Esophagus squamous epithelium (tissue), 5 donors: ENCODE measurements around the gene ST3GAL5. TPM values are rescaled to one million over a fixed set of nuclear protein-coding genes. Genes with fewer than 3 reads are reported as not detected.

Source experiments
- DNase-seq: peaks from one replicate; lab custom pipeline; 2025; lab: John Stamatoyannopoulos, UW
- H3K27ac ChIP-seq, 4 donors: fragments of 200-600 bp; sonication (generic); one replicate each; pipeline ENCODE4 v1.5.1; 2016 to 2019; ENCODE audit warnings: mild to moderate bottlenecking in 1 of 4
- H3K27me3 ChIP-seq, 4 donors: fragments of 200-600 bp; sonication (generic); 1 replicate in 3 of 4; 2 replicates in 1 of 4; pipeline versions ENCODE4 v1.5.1 to v1.6.0; 2017 to 2021; ENCODE audit warnings: antibody characterized with exemption in 1 of 4
- H3K36me3 ChIP-seq, 3 donors: fragments of 200-600 bp; sonication (generic); one replicate each; pipeline ENCODE4 v1.5.1; 2016 to 2019
- H3K4me1 ChIP-seq, 3 donors: fragments of 200-600 bp; sonication (generic); one replicate each; pipeline ENCODE4 v1.5.1; 2017 to 2019
- H3K4me3 ChIP-seq, 4 donors: fragments of 200-600 bp; sonication (generic); 1 replicate in 3 of 4; 2 replicates in 1 of 4; pipeline ENCODE4 v1.5.1; 2016 to 2019; ENCODE audit warnings: mild to moderate bottlenecking in 2 of 4, moderate library complexity in 1 of 4
- H3K9me3 ChIP-seq, 3 donors: fragments of 200-600 bp; sonication (generic); one replicate each; pipeline ENCODE4 v1.5.1; 2016 to 2019
- CTCF ChIP-seq, 6 experiments: fragments of 450-650 bp in 4 of 6; fragments of 200-600 bp in 2 of 6; sonication (generic) in 2 of 6; IDR thresholded peaks; one replicate each; pipeline ENCODE4 v1.5.1; 2016 to 2019; ENCODE audit warnings: antibody characterized with exemption in 6 of 6, mild to moderate bottlenecking in 4 of 6, moderate library complexity in 4 of 6
- POLR2A ChIP-seq, 4 donors: fragments of 450-650 bp; IDR thresholded peaks; one replicate each; pipeline ENCODE4 v1.6.1; 2017; ENCODE audit warnings: antibody characterized with exemption in 4 of 4, mild to moderate bottlenecking in 4 of 4, moderate library complexity in 3 of 4
- WGBS, 2 donors: methylation state at CpG; one replicate each; pipeline ENCODE4 v1.1.5; 2018; 5-methylcytosine and 5-hydroxymethylcytosine counted together
- intact Hi-C: fragments of 100-400 bp; cut with DNase I; formaldehyde crosslinking; loops from one replicate; pipeline ENCODE4 v1.15.0; 2022
- total RNA-seq, 4 donors: library from RNA; depleted of rRNA; stranded (reverse); fragments of >200 nt; gene quantifications; one replicate each; pipeline ENCODE4 v1.1.0, GENCODE V29; 2016
- donor health status: DM: yes; HTN: yes; CAD: no.

Gene ST3GAL5
- total RNA-seq, 4 donors from 2014 or later = 1.3 to 13.5 (median 5.2) TPM

GRCh38 chr2:85795331-85796045, 93.3 kb downstream of the ST3GAL5 start:
- no peak for DNase-seq
- H3K27ac ChIP-seq = peak overlapping the region in 3 of 4 donors; percentile 12 to 78 (median 54)
- intact Hi-C loops = no loop called here
- peaks cover 20 to 69% (median 48%) of the 10 kb centered on the region in 3 donors for H3K4me1 ChIP-seq
- no peaks in the 10 kb centered on the region for H3K9me3 ChIP-seq
- H3K27me3 ChIP-seq = no peaks in the 10 kb centered on the region
- 86 to 92% methylated on average over 11 to 12 of the region's 20 CpGs for WGBS, 2 donors
- TF ChIP-seq POLR2A (IDR thresholded peaks at IDR 0.05) (no peak), CTCF (IDR thresholded peaks at IDR 0.05) (no peak)
- no peaks in the 10 kb centered on the region for H3K36me3 ChIP-seq
- H3K4me3 ChIP-seq = no peak overlapping the region

GRCh38 chr2:85794491-85795121, 94.2 kb downstream of the ST3GAL5 start:
- Histone ChIP-seq H3K9me3 (no peaks in the 10 kb centered on the region), H3K4me3 (no peak overlapping the region), H3K4me1 (peaks cover 20 to 69% (median 50%) of the 10 kb centered on the region in 3 donors), H3K36me3 (no peaks in the 10 kb centered on the region), H3K27me3 (no peaks in the 10 kb centered on the region), H3K27ac (peak overlapping the region in 3 of 4 donors; percentile 12 to 78 (median 54))
- no peak for TF ChIP-seq POLR2A (IDR thresholded peaks at IDR 0.05)
- no peak for TF ChIP-seq CTCF (IDR thresholded peaks at IDR 0.05)
- DNase-seq = no peak
- 63 to 67% methylated on average over 3 to 8 of the region's 14 CpGs for WGBS, 2 donors
- intact Hi-C loops = no loop called here

GRCh38 chr2:85794038-85794441, 94.8 kb downstream of the ST3GAL5 start:
- TF ChIP-seq CTCF (IDR thresholded peaks at IDR 0.05) (no peak), POLR2A (IDR thresholded peaks at IDR 0.05) (no peak)
- H3K4me3 ChIP-seq = no peak overlapping the region
- H3K4me1 ChIP-seq = peaks cover 20 to 69% (median 50%) of the 10 kb centered on the region in 3 donors
- peak overlapping the region in 3 of 4 donors; percentile 54 to 78 (median 65) for H3K27ac ChIP-seq
- WGBS, 2 donors = 87 to 89% methylated on average over 2 to 3 of the region's 3 CpGs
- no peaks in the 10 kb centered on the region for H3K36me3 ChIP-seq
- no peaks in the 10 kb centered on the region for H3K9me3 ChIP-seq
- no peak for DNase-seq
- no peaks in the 10 kb centered on the region for H3K27me3 ChIP-seq
- intact Hi-C loops = no loop called here

GRCh38 chr2:85793584-85793983, 95.2 kb downstream of the ST3GAL5 start:
- Histone ChIP-seq H3K4me1 (peaks cover 20 to 69% (median 50%) of the 10 kb centered on the region in 3 donors), H3K27ac (peak overlapping the region in 3 of 4 donors; percentile 54 to 78 (median 65))
- intact Hi-C loops = no loop called here

More at GRCh38 chr2:85793584-85793983, 95.2 kb downstream of the ST3GAL5 start:
- H3K9me3 ChIP-seq = no peaks in the 10 kb centered on the region
- no peaks in the 10 kb centered on the region for H3K27me3 ChIP-seq
- no peak overlapping the region for H3K4me3 ChIP-seq
- DNase-seq = no peak
- no peak for TF ChIP-seq CTCF (IDR thresholded peaks at IDR 0.05)
- no peak for TF ChIP-seq POLR2A (IDR thresholded peaks at IDR 0.05)
- WGBS, 2 donors = 57 to 59% methylated on average over 4 of the region's 4 CpGs
- H3K36me3 ChIP-seq = no peaks in the 10 kb centered on the region
